Naive thymus-derived CD4-positive, alpha-beta T cell (primary cell): Measurements from ENCODE around the gene CALHM6. TPM values are rescaled to one million over a fixed set of nuclear protein-coding genes. Genes with fewer than 3 reads are reported as not detected.

Source experiments
- ATAC-seq: fragments of 150-1000 bp; cut with Tn5 transposase; 2 replicates; pipeline ENCODE4 v1.10.0; 2021; ENCODE audit warnings: mild to moderate bottlenecking, moderate library complexity
- CTCF ChIA-PET: fragments of 350-600 bp; sonication (Branson Sonifier 250); formaldehyde crosslinking; loops from one replicate; lab custom pipeline; 2021; ENCODE audit warnings: antibody characterized with exemption; lab: Charles Lee
- POLR2A ChIA-PET: fragments of 350-600 bp; sonication (Branson Sonifier 250); formaldehyde crosslinking; loops from one replicate; lab custom pipeline; 2021; ENCODE audit warnings: antibody characterized with exemption, inconsistent platforms; lab: Charles Lee
- DNase-seq, 9 donors: peaks; one replicate each; pipeline versions ENCODE4 v3.0.0 to v3.0.0-alpha.2; 2020 to 2022; ENCODE audit warnings: mixed read lengths in 1 of 9
- H3K27ac ChIP-seq: one replicate; pipeline ENCODE4 v1.7.0; 2013; ENCODE audit warnings: mild to moderate bottlenecking, low read depth, low read length, moderate library complexity
- H3K27me3 ChIP-seq, 2 donors: one replicate each; pipeline ENCODE4 v1.7.0; 2013; ENCODE audit warnings: low read length in 2 of 2, mild to moderate bottlenecking in 2 of 2, moderate library complexity in 2 of 2; ENCODE audit not compliant: control insufficient read depth in 2 of 2, insufficient read depth in 2 of 2
- H3K36me3 ChIP-seq, 3 experiments: 1 replicate in 2 of 3; 2 replicates in 1 of 3; pipeline ENCODE4 v1.7.0; 2013; ENCODE audit warnings: low read length in 3 of 3, mild to moderate bottlenecking in 3 of 3, moderate library complexity in 1 of 3; ENCODE audit not compliant: insufficient read depth in 3 of 3, control insufficient read depth in 2 of 3
- H3K4me1 ChIP-seq, 2 donors: one replicate each; pipeline ENCODE4 v1.7.0; 2013; ENCODE audit warnings: low read length in 2 of 2, mild to moderate bottlenecking in 2 of 2, moderate library complexity in 1 of 2; ENCODE audit not compliant: control insufficient read depth in 2 of 2, insufficient read depth in 2 of 2
- H3K4me3 ChIP-seq: 2 replicates; pipeline ENCODE4 v1.7.0; 2013; ENCODE audit warnings: mild to moderate bottlenecking, low read length
- H3K9me3 ChIP-seq, 3 experiments: 1 replicate in 2 of 3; 2 replicates in 1 of 3; pipeline ENCODE4 v1.7.0; 2013; ENCODE audit warnings: low read length in 3 of 3; ENCODE audit not compliant: control insufficient read depth in 2 of 3
- H3K27ac Mint-ChIP-seq, 9 donors: one replicate each; pipeline ENCODE4 v1.8.0; 2020 to 2022; ENCODE audit warnings: mixed read lengths in 9 of 9, mild to moderate bottlenecking in 8 of 9, moderate library complexity in 5 of 9, inconsistent platforms in 2 of 9
- H3K27me3 Mint-ChIP-seq, 5 donors: one replicate each; pipeline ENCODE4 v1.8.0; 2021 to 2022; ENCODE audit warnings: mixed read lengths in 5 of 5, mild to moderate bottlenecking in 1 of 5
- H3K36me3 Mint-ChIP-seq, 5 donors: one replicate each; pipeline ENCODE4 v1.8.0; 2020 to 2022; ENCODE audit warnings: mixed read lengths in 5 of 5, mild to moderate bottlenecking in 3 of 5, inconsistent platforms in 1 of 5
- H3K4me1 Mint-ChIP-seq, 7 donors: one replicate each; pipeline ENCODE4 v1.8.0; 2020 to 2022; ENCODE audit warnings: mixed read lengths in 7 of 7, mild to moderate bottlenecking in 3 of 7, inconsistent platforms in 1 of 7
- H3K4me3 Mint-ChIP-seq, 10 donors: one replicate each; pipeline ENCODE4 v1.8.0; 2020 to 2022; ENCODE audit warnings: mild to moderate bottlenecking in 10 of 10, mixed read lengths in 10 of 10, moderate library complexity in 6 of 10, inconsistent platforms in 2 of 10
- H3K9me3 Mint-ChIP-seq, 11 donors: one replicate each; pipeline ENCODE4 v1.8.0; 2020 to 2022; ENCODE audit warnings: mixed read lengths in 11 of 11, mild to moderate bottlenecking in 4 of 11, inconsistent platforms in 1 of 11, moderate library complexity in 1 of 11
- intact Hi-C, 2 donors: fragments of 100-400 bp; cut with micrococcal nuclease; formaldehyde crosslinking; loops; one replicate each; pipeline ENCODE4 v1.15.1; 2023
- polyA plus RNA-seq, 2 donors: library from polyadenylated mRNA; unstranded; fragments of 300-500 nt; fragmentation: Illumina TruSeq; gene quantifications; one replicate each; pipeline ENCODE4 v1.2.3, GENCODE V29; 2021
- total RNA-seq, 6 experiments: library from RNA in 5 of 6; stranded (reverse) in 5 of 6; gene quantifications; 1 replicate in 5 of 6; 2 replicates in 1 of 6; pipeline ENCODE4 v1.2.3 and lab custom pipeline; 2021 to 2026

The CALHM6 gene
- total RNA-seq = 10 to 100 TPM in 2 of 5 experiments, 1 to 10 TPM in 3; 3.0 to 79.3 (median 5.6) TPM
- 10 to 100 TPM; 24.4 to 52.1 TPM for polyA plus RNA-seq
- total RNA-seq (lab: John Stamatoyannopoulos, UW) = not detected

DNA sequence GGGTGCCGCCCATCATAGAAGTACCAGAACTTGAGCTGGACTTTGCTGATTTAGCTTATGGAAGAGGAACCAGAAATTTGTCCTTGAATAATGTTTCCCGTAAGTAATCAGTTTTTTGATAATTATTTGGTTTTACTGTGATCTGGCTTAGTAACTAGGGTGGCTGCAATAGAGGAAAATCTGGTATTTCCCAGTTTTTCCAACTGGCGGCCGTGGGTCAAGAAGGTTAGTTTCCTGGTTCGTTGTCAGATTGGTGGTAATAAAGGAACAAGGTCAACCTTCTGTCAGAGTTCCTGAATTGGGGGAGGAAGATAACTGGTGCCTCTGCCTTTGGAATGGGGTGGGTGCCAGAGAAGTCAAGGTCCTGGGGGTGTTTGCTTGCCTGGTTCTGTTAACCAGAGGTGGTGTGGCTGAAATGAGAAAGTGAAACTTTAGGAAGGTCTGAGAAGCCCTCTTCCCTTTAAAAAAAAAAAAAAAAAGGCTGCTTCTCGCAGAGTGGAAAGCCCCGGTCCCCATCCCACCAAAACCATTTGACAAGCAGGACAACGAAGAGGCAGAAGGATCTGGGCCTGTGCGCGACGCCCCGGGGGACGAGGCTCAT is at the start of gene CALHM6:
Gene CALHM6, plus strand, starts transcription at position 45 of the 601 bp plus-strand sequence. Its CDS starts 555 bp downstream, at position 600.
- no peaks in the 10 kb centered on the region for H3K9me3 Mint-ChIP-seq
- peaks cover 7 to 16% of the 10 kb centered on the region in 2 donors for H3K4me1 ChIP-seq
- no peaks in the 10 kb centered on the region for H3K9me3 ChIP-seq
- peaks cover 0 to 38% (median 0%) of the 10 kb centered on the region in 5 donors for H3K36me3 Mint-ChIP-seq
- peaks cover 17 to 88% (median 23%) of the 10 kb centered on the region in 7 donors for H3K4me1 Mint-ChIP-seq
- peak within 1 kb of the TSS; percentile 76 to 87 (median 80) for H3K4me3 Mint-ChIP-seq
- H3K27me3 ChIP-seq = no peaks in the 10 kb centered on the region
- peaks cover 0 to 39% (median 4%) of the 10 kb centered on the region in 5 donors for H3K27me3 Mint-ChIP-seq
- no peaks in the 10 kb centered on the region for H3K36me3 ChIP-seq
- peak within 1 kb of the TSS; percentile 25 to 92 (median 57) for H3K27ac Mint-ChIP-seq
- DNase-seq (no peak), ATAC-seq (no peak)
- CTCF ChIA-PET = no interaction called here
- H3K27ac ChIP-seq = no peak within 1 kb of the TSS
- intact Hi-C loops = loop anchor here (2.0 to 5.0 kb wide), 4 partner anchors 179 to 359 kb away; partner anchors contain the start of genes KPNA5 (in 1 of the 2), NT5DC1 (in 1 of the 2) and TSPYL1 (in 1 of the 2)
- POLR2A ChIA-PET = interaction anchor here (1.3 kb wide), 1 partner anchor 181 kb away, joined by 3 read pairs; the partner anchor contains the start of gene TSPYL1
- H3K4me3 ChIP-seq = peak within 1 kb of the TSS; percentile 58

DNA sequence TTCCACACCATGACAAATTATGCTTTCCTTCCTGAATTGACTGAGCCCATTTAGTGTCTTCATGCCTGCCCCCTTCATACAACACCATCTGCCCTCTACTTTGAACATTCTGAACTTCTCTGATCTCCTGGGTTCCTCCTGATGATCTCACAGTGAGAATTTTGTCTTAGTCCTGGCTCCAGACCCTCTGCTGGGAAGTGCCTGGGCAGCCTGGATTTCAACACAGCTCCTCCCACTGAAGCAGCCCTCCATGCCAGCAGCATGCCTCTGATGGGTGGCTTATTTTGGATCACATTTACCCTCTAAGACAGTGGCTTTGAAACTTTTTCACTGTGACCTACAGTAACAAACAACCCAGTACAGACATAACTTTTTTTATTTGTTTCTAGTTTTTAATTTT is 48.9 kb upstream of the CALHM6 start:
- ChIA-PET CTCF (no interaction called here), POLR2A (interaction anchor here (0.7 kb wide), 1 partner anchor 8 kb away, joined by 3 read pairs; no protein-coding TSS in a partner anchor)
- intact Hi-C loops = no loop called here
- no peak overlapping the region for H3K27ac Mint-ChIP-seq
- no peaks in the 10 kb centered on the region for H3K36me3 ChIP-seq
- no peak overlapping the region for H3K27ac ChIP-seq
- ATAC-seq = no peak
- H3K9me3 Mint-ChIP-seq = no peaks in the 10 kb centered on the region
- no peak overlapping the region for H3K4me3 Mint-ChIP-seq
- DNase-seq = no peak
- H3K4me1 Mint-ChIP-seq = peaks cover 0 to 5% (median 0%) of the 10 kb centered on the region in 7 donors
- no peaks in the 10 kb centered on the region for H3K4me1 ChIP-seq
- peaks cover 0 to 10% (median 0%) of the 10 kb centered on the region in 5 donors for H3K27me3 Mint-ChIP-seq
- H3K4me3 ChIP-seq = no peak overlapping the region
- H3K27me3 ChIP-seq = no peaks in the 10 kb centered on the region
- H3K9me3 ChIP-seq = no peaks in the 10 kb centered on the region
- no peaks in the 10 kb centered on the region for H3K36me3 Mint-ChIP-seq

DNA sequence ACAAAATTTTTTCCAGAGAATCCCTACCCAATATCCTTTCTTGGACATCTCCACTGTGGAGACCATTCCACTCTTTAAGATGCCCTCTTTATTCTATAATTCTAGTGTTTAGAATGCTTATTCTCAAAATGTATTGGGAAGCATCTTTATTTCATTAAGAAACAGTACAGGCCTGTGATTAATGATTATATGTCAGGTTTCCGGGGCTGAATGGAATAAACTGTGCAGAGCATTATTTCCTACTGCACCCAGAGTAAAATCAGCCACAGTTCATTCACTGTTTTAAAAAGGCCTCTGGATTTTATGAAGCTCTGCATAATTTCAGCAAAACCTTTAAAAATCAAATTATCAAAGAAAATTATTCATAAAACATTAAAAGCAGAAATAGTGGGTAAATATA is 47.8 kb upstream of the CALHM6 start:
- no peaks in the 10 kb centered on the region for H3K9me3 Mint-ChIP-seq
- no peaks in the 10 kb centered on the region for H3K27me3 ChIP-seq
- no peaks in the 10 kb centered on the region for H3K36me3 Mint-ChIP-seq
- ChIA-PET CTCF (no interaction called here), POLR2A (no interaction called here)
- intact Hi-C loops = no loop called here
- no peak overlapping the region for H3K4me3 ChIP-seq
- H3K27ac ChIP-seq = no peak overlapping the region
- no peak overlapping the region for H3K4me3 Mint-ChIP-seq
- H3K27me3 Mint-ChIP-seq = peaks cover 0 to 10% (median 0%) of the 10 kb centered on the region in 5 donors
- no peaks in the 10 kb centered on the region for H3K9me3 ChIP-seq
- no peak for ATAC-seq
- H3K27ac Mint-ChIP-seq = no peak overlapping the region
- H3K4me1 ChIP-seq = no peaks in the 10 kb centered on the region
- peaks cover 0 to 5% (median 0%) of the 10 kb centered on the region in 7 donors for H3K4me1 Mint-ChIP-seq
- no peak for DNase-seq
- no peaks in the 10 kb centered on the region for H3K36me3 ChIP-seq

DNA sequence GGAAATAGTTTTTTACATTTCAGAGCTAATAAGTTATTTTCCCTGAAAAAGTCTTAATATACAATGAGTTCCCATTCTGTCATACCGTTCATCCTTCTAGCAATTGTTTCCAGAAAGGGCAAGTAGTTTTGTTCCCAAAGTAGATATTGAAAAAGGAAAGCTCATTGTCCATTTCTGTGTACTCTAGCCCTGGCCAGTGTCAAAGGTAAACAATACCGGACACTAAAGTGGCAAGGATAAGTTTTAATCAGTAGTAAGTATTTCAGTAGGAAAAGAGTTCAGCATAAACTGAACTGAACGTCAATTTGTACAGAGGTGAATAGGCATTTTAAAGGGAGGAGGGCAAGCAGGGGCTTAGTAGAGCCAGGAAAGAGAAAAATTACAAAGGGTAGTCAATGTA is 43.5 kb upstream of the CALHM6 start:
- H3K4me1 Mint-ChIP-seq = no peaks in the 10 kb centered on the region
- no peaks in the 10 kb centered on the region for H3K27me3 ChIP-seq
- peaks cover 0 to 10% (median 0%) of the 10 kb centered on the region in 5 donors for H3K27me3 Mint-ChIP-seq
- no peak overlapping the region for H3K27ac ChIP-seq
- H3K36me3 Mint-ChIP-seq = no peaks in the 10 kb centered on the region
- ChIA-PET CTCF (no interaction called here), POLR2A (no interaction called here)
- no peaks in the 10 kb centered on the region for H3K4me1 ChIP-seq
- no peaks in the 10 kb centered on the region for H3K36me3 ChIP-seq
- no peak overlapping the region for H3K4me3 Mint-ChIP-seq
- intact Hi-C loops = no loop called here
- ATAC-seq (no peak), DNase-seq (no peak)
- no peaks in the 10 kb centered on the region for H3K9me3 ChIP-seq
- H3K9me3 Mint-ChIP-seq = no peaks in the 10 kb centered on the region
- no peak overlapping the region for H3K27ac Mint-ChIP-seq
- H3K4me3 ChIP-seq = no peak overlapping the region

DNA sequence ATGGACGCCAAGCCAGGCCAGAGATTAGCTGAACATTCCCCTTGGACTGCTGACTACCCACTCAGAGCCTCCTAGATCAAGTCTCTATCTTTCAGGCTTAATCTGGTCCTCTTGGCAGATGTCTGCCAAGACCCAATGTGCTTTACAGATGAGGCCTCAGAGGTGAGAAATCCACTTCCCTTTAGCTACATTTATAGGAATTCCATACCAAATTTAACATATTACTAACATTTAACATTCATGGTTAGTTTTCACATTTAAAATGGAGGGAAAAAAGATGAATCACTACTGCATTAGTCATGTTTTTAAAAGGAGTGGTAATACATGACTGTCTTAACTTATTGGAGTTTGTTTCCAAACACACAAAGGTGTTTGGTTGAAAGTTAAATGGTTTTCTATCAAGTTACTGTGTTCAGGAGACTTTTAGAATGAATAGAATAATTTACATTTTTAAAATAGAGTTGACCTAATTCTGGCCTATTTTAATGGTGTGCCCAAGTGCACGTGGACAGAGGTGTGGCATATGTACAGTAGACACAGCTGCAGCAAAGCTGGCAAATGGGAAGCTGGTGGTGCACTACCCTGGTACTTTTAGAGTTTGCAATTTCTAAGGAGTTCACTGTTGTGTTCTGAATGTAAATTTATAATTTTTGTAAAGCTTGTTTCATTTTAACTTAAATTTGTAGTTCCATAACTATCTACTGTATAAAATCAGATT is 41.9 kb upstream of the CALHM6 start:
- no peak for DNase-seq
- no peaks in the 10 kb centered on the region for H3K27me3 ChIP-seq
- H3K9me3 Mint-ChIP-seq = no peaks in the 10 kb centered on the region
- H3K9me3 ChIP-seq = no peaks in the 10 kb centered on the region
- H3K4me1 Mint-ChIP-seq = no peaks in the 10 kb centered on the region
- intact Hi-C loops = no loop called here
- H3K27ac ChIP-seq = no peak overlapping the region
- H3K36me3 Mint-ChIP-seq = no peaks in the 10 kb centered on the region
- H3K4me3 ChIP-seq = no peak overlapping the region
- POLR2A ChIA-PET = no interaction called here
- no peaks in the 10 kb centered on the region for H3K4me1 ChIP-seq
- ATAC-seq = no peak
- no peak overlapping the region for H3K27ac Mint-ChIP-seq
- no peak overlapping the region for H3K4me3 Mint-ChIP-seq
- no peaks in the 10 kb centered on the region for H3K36me3 ChIP-seq
- H3K27me3 Mint-ChIP-seq = peaks cover 0 to 12% (median 0%) of the 10 kb centered on the region in 5 donors
- CTCF ChIA-PET = interaction anchor here (0.9 kb wide), 1 partner anchor 8 kb away, joined by 3 read pairs; no protein-coding TSS in a partner anchor

DNA sequence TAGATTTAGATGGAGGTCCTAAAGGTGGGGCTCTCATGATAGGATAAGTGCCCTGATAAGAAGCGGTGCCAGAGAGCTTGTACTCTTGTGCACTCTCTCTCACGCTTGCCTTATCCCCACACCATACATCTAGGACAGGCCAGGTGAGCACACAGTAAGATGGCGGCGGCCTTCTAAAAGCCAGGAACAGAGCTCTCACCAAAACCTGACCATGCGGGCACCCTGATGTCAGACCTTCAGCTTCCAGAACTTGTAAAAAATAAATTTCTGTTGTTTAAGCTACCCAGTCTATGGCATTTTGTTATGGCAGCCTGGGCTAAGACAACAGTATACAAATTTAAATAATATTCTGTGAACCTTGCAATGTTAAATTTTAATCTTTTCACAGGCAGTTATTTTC is 40.8 kb upstream of the CALHM6 start:
- POLR2A ChIA-PET = interaction anchor here (0.5 kb wide), 1 partner anchor 8 kb away, joined by 3 read pairs; no protein-coding TSS in a partner anchor
- Mint-ChIP-seq H3K36me3 (peaks cover 0 to 3% (median 0%) of the 10 kb centered on the region in 5 donors), H3K4me1 (no peaks in the 10 kb centered on the region), H3K27me3 (peaks cover 0 to 9% (median 0%) of the 10 kb centered on the region in 5 donors), H3K27ac (no peak overlapping the region), H3K9me3 (no peaks in the 10 kb centered on the region), H3K4me3 (no peak overlapping the region)
- Histone ChIP-seq H3K27me3 (no peaks in the 10 kb centered on the region), H3K27ac (no peak overlapping the region), H3K4me3 (no peak overlapping the region), H3K36me3 (no peaks in the 10 kb centered on the region), H3K4me1 (no peaks in the 10 kb centered on the region), H3K9me3 (no peaks in the 10 kb centered on the region)
- ATAC-seq (no peak), DNase-seq (no peak)
- intact Hi-C loops = no loop called here
- CTCF ChIA-PET = no interaction called here
